GM12892 (cell line): ENCODE data around the gene SHB.

ENCODE experiments used
- POLR2A ChIP-seq: IDR thresholded peaks from 2 replicates; pipeline ENCODE4 v1.6.1; 2011; ENCODE audit warnings: low read depth, low read length, control low read depth
- POLR2AphosphoS5 ChIP-seq: IDR thresholded peaks from 2 replicates; pipeline ENCODE4 v1.6.1; 2011; ENCODE audit warnings: low read depth, low read length, control low read depth

DNA sequence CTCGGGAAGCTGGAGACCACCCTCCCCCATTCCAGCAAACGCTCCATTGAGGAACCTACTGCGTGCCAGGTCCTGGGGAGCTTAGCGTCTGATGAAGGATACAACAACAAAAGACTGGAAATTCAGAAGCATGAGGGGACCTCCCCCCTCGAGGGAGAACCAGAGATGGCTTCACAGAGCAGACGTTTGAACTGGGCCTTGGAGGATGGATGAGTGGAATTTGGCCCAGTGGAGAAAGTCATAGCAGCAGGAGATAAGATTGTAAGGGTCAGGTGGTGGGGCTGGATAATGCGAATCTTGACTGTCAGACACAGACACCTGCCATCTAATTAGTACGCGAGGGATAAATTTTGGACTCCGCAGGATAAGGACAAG lies 163.9 kb downstream of the SHB start:
- TF ChIP-seq POLR2A (no peak), POLR2AphosphoS5 (no peak)
